H1 (cell line): ENCODE data around the gene TGFB2. TPM values are rescaled to one million over a fixed set of nuclear protein-coding genes. Genes with fewer than 3 reads are reported as not detected.

ENCODE experiments used
- CTCF ChIA-PET: fragments of 300-600 bp; sonication (Branson Sonifier 250); formaldehyde crosslinking; loops from one replicate; lab custom pipeline; 2021; ENCODE audit not compliant: partially characterized antibody; lab: Charles Lee
- POLR2A ChIA-PET: fragments of 300-600 bp; sonication (Branson Sonifier 250); formaldehyde crosslinking; loops from one replicate; lab custom pipeline; 2021; ENCODE audit warnings: inconsistent platforms; ENCODE audit not compliant: partially characterized antibody; lab: Charles Lee
- DNase-seq, 2 experiments: peaks; one replicate each; pipeline versions ENCODE4 v3.0.0 to v3.0.0-alpha.2; 2010 to 2022; ENCODE audit warnings: low spot score in 2 of 2, low read depth in 1 of 2, mixed read lengths in 1 of 2
- FAIRE-seq: peaks from 2 replicates; lab custom pipeline; 2011; peaks lifted over from hg19 to GRCh38; lab: Jason Lieb, UNC
- H2AFZ ChIP-seq: 2 replicates; pipeline ENCODE4 v1.8.1; 2012; ENCODE audit warnings: low read length, inconsistent platforms
- H2AK5ac ChIP-seq: 2 replicates; pipeline ENCODE4 v1.6.1; 2013; ENCODE audit warnings: low read depth, low read length
- H2BK120ac ChIP-seq: replicated peaks from 2 replicates; pipeline ENCODE3; 2013; ENCODE audit warnings: low read depth, low read length, inconsistent platforms
- H2BK12ac ChIP-seq: 2 replicates; pipeline ENCODE4 v1.6.1; 2013; ENCODE audit warnings: low read depth, low read length
- H2BK15ac ChIP-seq: 2 replicates; pipeline ENCODE4 v1.6.1; 2013; ENCODE audit warnings: low read length
- H2BK20ac ChIP-seq: 2 replicates; pipeline ENCODE4 v1.6.1; 2013; ENCODE audit warnings: low read length
- H2BK5ac ChIP-seq: 2 replicates; pipeline ENCODE4 v1.6.1; 2013; ENCODE audit warnings: low read depth, low read length
- H3K14ac ChIP-seq: 2 replicates; pipeline ENCODE4 v1.6.1; 2013; ENCODE audit warnings: inconsistent platforms; ENCODE audit not compliant: insufficient read length
- H3K18ac ChIP-seq: 2 replicates; pipeline ENCODE4 v1.6.1; 2013; ENCODE audit warnings: low read length; ENCODE audit errors: extremely low read depth
- H3K23ac ChIP-seq: 2 replicates; pipeline ENCODE4 v1.6.1; 2013; ENCODE audit warnings: inconsistent platforms; ENCODE audit not compliant: insufficient read length
- H3K23me2 ChIP-seq: 2 replicates; pipeline ENCODE4 v1.6.1; 2013; ENCODE audit warnings: low read depth, low read length
- H3K27ac ChIP-seq: 2 replicates; pipeline ENCODE4 v1.6.1; 2011; ENCODE audit warnings: low read depth, low read length, inconsistent platforms
- H3K27me3 ChIP-seq, 4 experiments: replicated peaks in 1 of 4; 1 replicate in 1 of 4; 2 replicates in 3 of 4; pipeline versions ENCODE4 v1.6.1 to v1.8.1; 2011 to 2013; ENCODE audit warnings: low read length in 3 of 4, mild to moderate bottlenecking in 3 of 4, inconsistent platforms in 2 of 4, mixed read lengths in 2 of 4, moderate library complexity in 1 of 4; ENCODE audit not compliant: control insufficient read depth in 3 of 4, insufficient read depth in 3 of 4; ENCODE audit errors: extremely low read depth in 1 of 4
- H3K36me3 ChIP-seq, 4 experiments: 2 replicates each; pipeline versions ENCODE4 v1.6.1 to v1.8.1; 2011 to 2013; ENCODE audit warnings: mild to moderate bottlenecking in 4 of 4, low read length in 3 of 4, moderate library complexity in 2 of 4, control low read depth in 1 of 4, inconsistent platforms in 1 of 4; ENCODE audit not compliant: insufficient read depth in 4 of 4, control insufficient read depth in 2 of 4
- H3K4ac ChIP-seq: replicated peaks from 2 replicates; pipeline ENCODE3; 2013; ENCODE audit warnings: low read length, low read depth, mixed read lengths, inconsistent platforms; ENCODE audit not compliant: insufficient read length
- H3K4me1 ChIP-seq, 4 experiments: replicated peaks in 1 of 4; 1 replicate in 1 of 4; 2 replicates in 3 of 4; pipeline versions ENCODE4 v1.6.1 to v1.8.1; 2011 to 2013; ENCODE audit warnings: low read length in 3 of 4, inconsistent platforms in 2 of 4, mixed read lengths in 1 of 4; ENCODE audit not compliant: insufficient read depth in 4 of 4, control insufficient read depth in 3 of 4
- H3K4me2 ChIP-seq, 2 experiments: 2 replicates each; pipeline versions ENCODE4 v1.6.1 to v1.8.1; 2011 to 2013; ENCODE audit warnings: low read depth in 2 of 2, low read length in 2 of 2, control low read depth in 1 of 2, inconsistent platforms in 1 of 2, mild to moderate bottlenecking in 1 of 2; ENCODE audit not compliant: insufficient read depth in 1 of 2
- H3K4me3 ChIP-seq, 4 experiments: fragments of 200-600, 300-600 bp in 1 of 4; sonication (generic), shearing (Covaris generic), sonication (Bioruptor Twin) in 1 of 4; 2 replicates each; pipeline versions ENCODE4 v1.5.1 to v1.8.1; 2011 to 2016; ENCODE audit warnings: low read length in 4 of 4, low read depth in 3 of 4, control low read depth in 2 of 4, inconsistent platforms in 2 of 4, mild to moderate bottlenecking in 2 of 4, mixed read lengths in 1 of 4, moderate library complexity in 1 of 4; ENCODE audit not compliant: insufficient read depth in 2 of 4; ENCODE audit errors: extremely low read depth in 1 of 4
- H3K56ac ChIP-seq: replicated peaks from 2 replicates; pipeline ENCODE3; 2013; ENCODE audit warnings: low read depth, mild to moderate bottlenecking, mixed read lengths, low read length, inconsistent platforms; ENCODE audit not compliant: insufficient read length
- H3K79me1 ChIP-seq: 2 replicates; pipeline ENCODE4 v1.6.1; 2013; ENCODE audit warnings: low read depth, low read length, control low read depth
- H3K79me2 ChIP-seq, 2 experiments: 2 replicates each; pipeline versions ENCODE4 v1.6.1 to v1.8.1; 2012 to 2013; ENCODE audit warnings: low read length in 2 of 2, mild to moderate bottlenecking in 2 of 2, inconsistent platforms in 1 of 2; ENCODE audit not compliant: insufficient read depth in 2 of 2, control insufficient read depth in 1 of 2
- H3K9ac ChIP-seq, 4 experiments: replicated peaks in 1 of 4; 1 replicate in 1 of 4; 2 replicates in 3 of 4; pipeline versions ENCODE4 v1.6.1 to v1.8.1; 2011 to 2013; ENCODE audit warnings: low read depth in 3 of 4, low read length in 3 of 4, control low read depth in 2 of 4, mild to moderate bottlenecking in 2 of 4, moderate library complexity in 2 of 4, inconsistent platforms in 1 of 4; ENCODE audit errors: extremely low read depth in 1 of 4
- H3K9me3 ChIP-seq, 2 experiments: 2 replicates each; pipeline versions ENCODE4 v1.6.1 to v1.8.1; 2012 to 2013; ENCODE audit warnings: mild to moderate bottlenecking in 2 of 2, moderate library complexity in 2 of 2, control low read depth in 1 of 2, inconsistent platforms in 1 of 2, low read depth in 1 of 2, low read length in 1 of 2, mixed read lengths in 1 of 2; ENCODE audit not compliant: insufficient read depth in 2 of 2
- H4K20me1 ChIP-seq, 2 experiments: replicated peaks in 1 of 2; 2 replicates each; pipeline versions ENCODE3 to v1.8.1; 2011 to 2013; ENCODE audit warnings: inconsistent platforms in 2 of 2, low read length in 2 of 2, mild to moderate bottlenecking in 1 of 2; ENCODE audit not compliant: insufficient read depth in 2 of 2, control insufficient read depth in 1 of 2
- H4K5ac ChIP-seq: 2 replicates; pipeline ENCODE4 v1.6.1; 2013; ENCODE audit warnings: low read length, low read depth, mixed read lengths, inconsistent platforms; ENCODE audit not compliant: insufficient read length
- H4K8ac ChIP-seq: 2 replicates; pipeline ENCODE4 v1.8.0; 2013; ENCODE audit warnings: mild to moderate bottlenecking, moderate library complexity, low read length, inconsistent platforms; ENCODE audit not compliant: insufficient read depth; ENCODE audit errors: extremely low read depth
- H4K91ac ChIP-seq: replicated peaks from 2 replicates; pipeline ENCODE3; 2013; ENCODE audit warnings: low read length, mixed read lengths, inconsistent platforms; ENCODE audit not compliant: insufficient read length
- ASH2L ChIP-seq: fragments of 200-600, 300-600 bp; sonication (generic); IDR thresholded peaks from one replicate; pipeline ENCODE4 v1.7.1; 2017; ENCODE audit warnings: low read length
- CHD1 ChIP-seq: IDR thresholded peaks from 2 replicates; pipeline ENCODE4 v1.6.1; 2012; ENCODE audit warnings: low read depth, low read length, improper control_type of control experiment
- CHD2 ChIP-seq: IDR thresholded peaks from 2 replicates; pipeline ENCODE4 v1.6.1; 2012; ENCODE audit warnings: low read length, improper control_type of control experiment
- FOSL1 ChIP-seq: IDR thresholded peaks from 2 replicates; pipeline ENCODE4 v1.6.1; 2011; ENCODE audit warnings: mild to moderate bottlenecking, low read depth, low read length, moderate library complexity; ENCODE audit not compliant: insufficient read depth
- KDM4A ChIP-seq: IDR thresholded peaks from one replicate; pipeline ENCODE4 v1.7.1; 2012; ENCODE audit warnings: low read depth, mild to moderate bottlenecking, moderate library complexity, low read length, inconsistent platforms; ENCODE audit not compliant: severe bottlenecking
- PHF8 ChIP-seq: fragments of 200-600 bp; sonication (generic); conservative IDR thresholded peaks from 2 replicates; pipeline ENCODE4 v1.7.1; 2012; ENCODE audit warnings: low read depth, mild to moderate bottlenecking, inconsistent platforms, low read length, moderate library complexity
- POU5F1 ChIP-seq: IDR thresholded peaks from 2 replicates; pipeline ENCODE4 v1.6.1; 2011; ENCODE audit warnings: low read depth, mild to moderate bottlenecking, low read length, moderate library complexity
- RNF2 ChIP-seq: fragments of 200-900, 300-1000 bp; sonication (generic); IDR thresholded peaks from 2 replicates; pipeline ENCODE4 v1.7.1; 2016; ENCODE audit warnings: borderline replicate concordance, low read depth, mild to moderate bottlenecking, antibody characterized with exemption, low read length; ENCODE audit not compliant: poor library complexity, severe bottlenecking; ENCODE audit errors: missing control alignments
- SP1 ChIP-seq: IDR thresholded peaks from 2 replicates; pipeline ENCODE4 v1.6.1; 2011; ENCODE audit warnings: low read depth, low read length
- WGBS, 2 experiments: shearing (Covaris generic) in 1 of 2; methylation state at CpG; one replicate each; pipeline versions ENCODE4 v1.1.6 to v1.1.7; 2013 to 2015; ENCODE audit warnings: low lambda C conversion rate in 2 of 2, mixed read lengths in 2 of 2, inconsistent platforms in 1 of 2, low coverage in 1 of 2, missing lambda C conversion rate in 1 of 2; ENCODE audit not compliant: insufficient replicate concordance in 2 of 2, insufficient coverage in 1 of 2, insufficient read length in 1 of 2; ENCODE audit errors: extremely low coverage in 1 of 2, missing lambda C conversion rate in 1 of 2; 5-methylcytosine and 5-hydroxymethylcytosine counted together
- polyA plus RNA-seq, 7 experiments: library from polyadenylated mRNA; depleted of rRNA in 3 of 7; stranded (reverse) in 5 of 7; unstranded in 2 of 7; fragments of >200 nt in 5 of 7; fragments of 200-250 nt in 2 of 7; gene quantifications; 1 replicate in 5 of 7; 2 replicates in 1 of 7; 4 replicates in 1 of 7; pipeline versions ENCODE4 v1.2.1 to v1.2.3, GENCODE V29; 2011 to 2013; ENCODE audit warnings: missing spikeins in 2 of 7, mixed read lengths in 2 of 7
- total RNA-seq: library from RNA; stranded (reverse); fragmentation: NEBNext Ultra II Directional; extraction: Animal tissue kit (Norgen Biotek cat#: 25700); gene quantifications from 2 replicates; pipeline ENCODE4 v1.2.1, GENCODE V29; 2021
- TF ChIP-seq, protein P1 (sequence below), 3 experiments: IDR thresholded peaks; 1 replicate in 2 of 3; 2 replicates in 1 of 3; pipeline versions ENCODE4 v1.5.1 to v1.6.1; 2011; ENCODE audit warnings: low read length in 3 of 3, mild to moderate bottlenecking in 3 of 3, inconsistent platforms in 2 of 3, low read depth in 1 of 3, moderate library complexity in 1 of 3; ENCODE audit not compliant: insufficient read depth in 1 of 3; ENCODE audit errors: control extremely low read depth in 1 of 3
- TF ChIP-seq, protein P2 (sequence below): IDR thresholded peaks from 2 replicates; pipeline ENCODE4 v1.6.1; 2011; ENCODE audit warnings: low read length, improper control_type of control experiment

TGFB2 gene
- total and polyA plus RNA-seq, 2 of the 8 experiments (the other 6 are each of a cell fraction or from before 2014, with no cell fraction given): 0.26 to 0.84 TPM

DNA sequence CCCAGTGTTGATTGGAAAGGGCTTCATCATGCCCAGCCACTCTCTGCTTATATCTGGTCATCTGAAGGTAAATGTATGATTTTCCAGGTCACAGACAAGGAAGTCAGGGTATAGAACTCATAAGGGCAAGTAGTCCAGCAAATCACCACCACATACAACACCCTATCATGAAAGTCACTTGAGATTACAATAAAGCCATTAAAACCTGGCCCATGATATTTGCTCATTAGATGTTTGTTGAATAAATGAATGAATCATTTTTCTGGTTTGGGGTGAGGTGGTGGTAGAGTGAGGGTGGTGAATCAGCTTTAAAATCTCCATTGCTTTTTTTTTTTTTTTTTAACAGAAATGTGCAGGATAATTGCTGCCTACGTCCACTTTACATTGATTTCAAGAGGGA lies 91.9 kb downstream of the TGFB2 start:
- no peaks in the 10 kb centered on the region for H3K36me3 ChIP-seq
- WGBS, 2 experiments: 73% methylated on average over 1 of the region's 1 CpG; no CpG with 5 or more reads in 1 of the 2 experiments
- TF ChIP-seq PHF8: no peak
- no peak for TF ChIP-seq POU5F1
- no peak for TF ChIP-seq FOSL1
- TF ChIP-seq, protein P1, sequence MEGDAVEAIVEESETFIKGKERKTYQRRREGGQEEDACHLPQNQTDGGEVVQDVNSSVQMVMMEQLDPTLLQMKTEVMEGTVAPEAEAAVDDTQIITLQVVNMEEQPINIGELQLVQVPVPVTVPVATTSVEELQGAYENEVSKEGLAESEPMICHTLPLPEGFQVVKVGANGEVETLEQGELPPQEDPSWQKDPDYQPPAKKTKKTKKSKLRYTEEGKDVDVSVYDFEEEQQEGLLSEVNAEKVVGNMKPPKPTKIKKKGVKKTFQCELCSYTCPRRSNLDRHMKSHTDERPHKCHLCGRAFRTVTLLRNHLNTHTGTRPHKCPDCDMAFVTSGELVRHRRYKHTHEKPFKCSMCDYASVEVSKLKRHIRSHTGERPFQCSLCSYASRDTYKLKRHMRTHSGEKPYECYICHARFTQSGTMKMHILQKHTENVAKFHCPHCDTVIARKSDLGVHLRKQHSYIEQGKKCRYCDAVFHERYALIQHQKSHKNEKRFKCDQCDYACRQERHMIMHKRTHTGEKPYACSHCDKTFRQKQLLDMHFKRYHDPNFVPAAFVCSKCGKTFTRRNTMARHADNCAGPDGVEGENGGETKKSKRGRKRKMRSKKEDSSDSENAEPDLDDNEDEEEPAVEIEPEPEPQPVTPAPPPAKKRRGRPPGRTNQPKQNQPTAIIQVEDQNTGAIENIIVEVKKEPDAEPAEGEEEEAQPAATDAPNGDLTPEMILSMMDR (IDR thresholded peaks at IDR 0.05; ENCODE audit: control extremely low read depth in 1 of 3, insufficient read depth in 1 of 3, low read depth in 1 of 3, low read length in 3 of 3): no peak
- no peak for TF ChIP-seq CHD1
- TF ChIP-seq, protein P2, sequence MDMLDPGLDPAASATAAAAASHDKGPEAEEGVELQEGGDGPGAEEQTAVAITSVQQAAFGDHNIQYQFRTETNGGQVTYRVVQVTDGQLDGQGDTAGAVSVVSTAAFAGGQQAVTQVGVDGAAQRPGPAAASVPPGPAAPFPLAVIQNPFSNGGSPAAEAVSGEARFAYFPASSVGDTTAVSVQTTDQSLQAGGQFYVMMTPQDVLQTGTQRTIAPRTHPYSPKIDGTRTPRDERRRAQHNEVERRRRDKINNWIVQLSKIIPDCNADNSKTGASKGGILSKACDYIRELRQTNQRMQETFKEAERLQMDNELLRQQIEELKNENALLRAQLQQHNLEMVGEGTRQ: no peak
- TF ChIP-seq KDM4A: no peak
- no peak for TF ChIP-seq ASH2L
- no peak for TF ChIP-seq RNF2
- no peak for TF ChIP-seq SP1
- TF ChIP-seq CHD2: no peak

More for the DNA sequence above, 91.9 kb downstream of the TGFB2 start:
- no peak overlapping the region for H3K4me3 ChIP-seq
- H3K23me2 ChIP-seq: no peaks in the 10 kb centered on the region
- H3K79me1 ChIP-seq: no peaks in the 10 kb centered on the region
- no peak overlapping the region for H3K4ac ChIP-seq
- no peak overlapping the region for H3K14ac ChIP-seq
- H2BK15ac ChIP-seq: no peak overlapping the region
- H3K79me2 ChIP-seq: no peaks in the 10 kb centered on the region
- H3K4me2 ChIP-seq: no peak overlapping the region
- POLR2A ChIA-PET: no interaction called here
- no peaks in the 10 kb centered on the region for H4K20me1 ChIP-seq
- H3K9me3 ChIP-seq: no peaks in the 10 kb centered on the region
- no peak overlapping the region for H2BK12ac ChIP-seq
- H2AFZ ChIP-seq: no peak overlapping the region
- no peak overlapping the region for H3K18ac ChIP-seq
- FAIRE-seq: no peak
- no peak overlapping the region for H4K91ac ChIP-seq
- no peak overlapping the region for H2BK20ac ChIP-seq
- CTCF ChIA-PET: no interaction called here
- no peak overlapping the region for H3K23ac ChIP-seq
- H3K27me3 ChIP-seq: no peaks in the 10 kb centered on the region
- DNase-seq: no peak
- no peak overlapping the region for H3K27ac ChIP-seq
- H3K4me1 ChIP-seq: no peaks in the 10 kb centered on the region; a peak in 1 of 7 replicates
- H4K8ac ChIP-seq: no peak overlapping the region
- no peak overlapping the region for H4K5ac ChIP-seq
- no peak overlapping the region for H2AK5ac ChIP-seq
- H2BK5ac ChIP-seq: no peak overlapping the region
- no peak overlapping the region for H3K9ac ChIP-seq
- no peak overlapping the region for H3K56ac ChIP-seq
- H2BK120ac ChIP-seq: no peak overlapping the region
